ENCODE results near the gene WWOX.

WWOX gene

GRCh38 chr16:78413651-78414050 is 314.2 kb downstream of the WWOX start:
- DNase-seq: no peak

- DNase-seq: no peak
Observed at GRCh38 chr16:78415013-78415412, 315.6 kb downstream of the WWOX start.

GRCh38 chr16:78415669-78416068 is 316.2 kb downstream of the WWOX start:
- DNase-seq: no peak

- no peak for DNase-seq
Observed at GRCh38 chr16:78416400-78416799, 316.9 kb downstream of the WWOX start.

- no peak for DNase-seq
Observed at GRCh38 chr16:78421181-78421708, 321.8 kb downstream of the WWOX start.

- no peak for DNase-seq
Observed at GRCh38 chr16:78425281-78425680, 325.8 kb downstream of the WWOX start.

- no peak for DNase-seq
Observed at GRCh38 chr16:78425891-78426510, 326.5 kb downstream of the WWOX start.

- DNase-seq: no peak
Observed at GRCh38 chr16:78428193-78428592, 328.7 kb downstream of the WWOX start.

GRCh38 chr16:78430281-78430680 is 330.8 kb downstream of the WWOX start:
- DNase-seq: no peak

- DNase-seq: no peak
Observed at GRCh38 chr16:78431004-78431670, 331.7 kb downstream of the WWOX start.

GRCh38 chr16:78431701-78432100 is 332.2 kb downstream of the WWOX start:
- no peak for DNase-seq

- no peak for DNase-seq
Observed at GRCh38 chr16:78432451-78432850, 333.0 kb downstream of the WWOX start.

GRCh38 chr16:78433116-78433515 is 333.7 kb downstream of the WWOX start:
- no peak for DNase-seq

- DNase-seq: no peak
Observed at GRCh38 chr16:78434401-78434800, 334.9 kb downstream of the WWOX start.

- DNase-seq: no peak
Observed at GRCh38 chr16:78435260-78435659, 335.8 kb downstream of the WWOX start.

GRCh38 chr16:78436023-78436422 is 336.6 kb downstream of the WWOX start:
- DNase-seq: no peak

- no peak for DNase-seq
Observed at GRCh38 chr16:78436846-78437245, 337.4 kb downstream of the WWOX start.

GRCh38 chr16:78437352-78437968 is 338.0 kb downstream of the WWOX start:
- DNase-seq: peak; percentile 40

- DNase-seq: no peak
Observed at GRCh38 chr16:78438219-78438618, 338.8 kb downstream of the WWOX start.

GRCh38 chr16:78438632-78439031 is 339.2 kb downstream of the WWOX start:
- DNase-seq: no peak

GRCh38 chr16:78439646-78440045 is 340.2 kb downstream of the WWOX start:
- no peak for DNase-seq

GRCh38 chr16:78441298-78441697 is 341.8 kb downstream of the WWOX start:
- no peak for DNase-seq

GRCh38 chr16:78443542-78444364 is 344.3 kb downstream of the WWOX start:
- DNase-seq: no peak

Measured in stimulated activated CD4-positive, alpha-beta T cell treated with anti-CD3 and anti-CD28 coated beads, Interleukin-4, amount 100 ng/mL, for 24 hours (primary cell).